B cell (primary cell): ENCODE results near the gene EP400. TPM values are rescaled to one million over a fixed set of nuclear protein-coding genes. Genes with fewer than 3 reads are reported as not detected.

Source experiments
- ATAC-seq: fragments of 200-7000 bp; cut with Tn5 transposase; one replicate; pipeline ENCODE4 v1.10.0; 2021; ENCODE audit warnings: low read depth, mild to moderate bottlenecking, moderate number of reproducible peaks, moderate library complexity
- CTCF ChIA-PET: fragments of 350-600 bp; sonication (Branson Sonifier 250); formaldehyde crosslinking; loops from one replicate; lab custom pipeline; 2021; ENCODE audit warnings: antibody characterized with exemption, inconsistent platforms; lab: Charles Lee
- POLR2A ChIA-PET: fragments of 350-600 bp; sonication (Branson Sonifier 250); formaldehyde crosslinking; loops from one replicate; lab custom pipeline; 2021; ENCODE audit warnings: antibody characterized with exemption; lab: Charles Lee
- DNase-seq: peaks from one replicate; pipeline ENCODE4 v3.0.0; 2013
- H2AFZ ChIP-seq: 2 replicates; pipeline ENCODE4 v1.6.1; 2012; ENCODE audit warnings: mild to moderate bottlenecking, low read depth, low read length; ENCODE audit not compliant: insufficient read depth, poor library complexity, severe bottlenecking
- H3K27ac ChIP-seq, 2 donors: 1 replicate in 1 of 2; 2 replicates in 1 of 2; pipeline ENCODE4 v1.5.1; 2012 to 2013; ENCODE audit warnings: low read length in 2 of 2, mild to moderate bottlenecking in 2 of 2, moderate library complexity in 1 of 2
- H3K27me3 ChIP-seq, 4 experiments: fragments of 200-600 bp in 1 of 4; sonication (generic) in 1 of 4; replicated peaks in 1 of 4; 1 replicate in 2 of 4; 2 replicates in 2 of 4; pipeline versions ENCODE4 v1.6.1 to v1.7.0; 2013 to 2016; ENCODE audit warnings: low read length in 3 of 4, mild to moderate bottlenecking in 2 of 4, mixed read lengths in 1 of 4, moderate library complexity in 1 of 4; ENCODE audit not compliant: insufficient read depth in 4 of 4, control insufficient read depth in 3 of 4; ENCODE audit errors: control extremely low read depth in 1 of 4
- H3K36me3 ChIP-seq, 2 experiments: replicated peaks in 1 of 2; 1 replicate in 1 of 2; 2 replicates in 1 of 2; pipeline versions ENCODE4 v1.6.1 to v1.7.1; 2013; ENCODE audit warnings: low read length in 1 of 2; ENCODE audit not compliant: insufficient read depth in 2 of 2, control insufficient read depth in 1 of 2; ENCODE audit errors: control extremely low read depth in 1 of 2, extremely low read depth in 1 of 2
- H3K4me1 ChIP-seq, 2 donors: fragments of 200-600 bp in 1 of 2; sonication (generic) in 1 of 2; 1 replicate in 1 of 2; 2 replicates in 1 of 2; pipeline versions ENCODE4 v1.5.1 to v1.6.1; 2013 to 2017; ENCODE audit warnings: low read length in 2 of 2; ENCODE audit not compliant: control insufficient read depth in 2 of 2, insufficient read depth in 2 of 2
- H3K4me2 ChIP-seq: replicated peaks from 2 replicates; pipeline ENCODE3; 2012; ENCODE audit warnings: mild to moderate bottlenecking, low read depth, low read length; ENCODE audit not compliant: poor library complexity, severe bottlenecking
- H3K4me3 ChIP-seq, 5 experiments: fragments of 200-600 bp in 1 of 5; sonication (generic) in 1 of 5; 1 replicate in 3 of 5; 2 replicates in 2 of 5; pipeline versions ENCODE4 v1.5.1 to v1.7.0; 2011 to 2016; ENCODE audit warnings: low read length in 4 of 5, mild to moderate bottlenecking in 4 of 5, low read depth in 2 of 5, control low read depth in 1 of 5, moderate library complexity in 1 of 5; ENCODE audit not compliant: insufficient read depth in 1 of 5; ENCODE audit errors: control extremely low read depth in 1 of 5, extremely low read depth in 1 of 5
- H3K79me2 ChIP-seq: fragments of 200-600 bp; sonication (generic); one replicate; pipeline ENCODE4 v1.6.0; 2016; ENCODE audit warnings: low read length; ENCODE audit not compliant: control insufficient read depth, insufficient read depth
- H3K9ac ChIP-seq: fragments of 200-600 bp; sonication (generic); 2 replicates; pipeline ENCODE4 v1.6.1; 2017; ENCODE audit warnings: mild to moderate bottlenecking, low read length, moderate library complexity
- H3K9me3 ChIP-seq, 3 donors: one replicate each; pipeline versions ENCODE4 v1.6.1 to v1.7.1; 2013; ENCODE audit warnings: low read length in 2 of 3; ENCODE audit not compliant: control insufficient read depth in 2 of 3, insufficient read depth in 1 of 3; ENCODE audit errors: control extremely low read depth in 1 of 3
- H4K20me1 ChIP-seq: 2 replicates; pipeline ENCODE4 v1.6.0; 2012; ENCODE audit warnings: mild to moderate bottlenecking, low read length; ENCODE audit not compliant: insufficient read depth, control insufficient read depth, poor library complexity, severe bottlenecking
- H3K27ac Mint-ChIP-seq: one replicate; pipeline ENCODE4 v1.8.0; 2021; ENCODE audit warnings: mixed read lengths
- H3K27me3 Mint-ChIP-seq: one replicate; pipeline ENCODE4 v1.8.0; 2021; ENCODE audit warnings: mixed read lengths
- H3K4me1 Mint-ChIP-seq: one replicate; pipeline ENCODE4 v1.8.0; 2021; ENCODE audit warnings: mixed read lengths
- H3K4me3 Mint-ChIP-seq: one replicate; pipeline ENCODE4 v1.8.0; 2021; ENCODE audit warnings: mixed read lengths
- H3K9me3 Mint-ChIP-seq: one replicate; pipeline ENCODE4 v1.8.0; 2022; ENCODE audit warnings: mixed read lengths; ENCODE audit not compliant: insufficient read depth
- EZH2 ChIP-seq: IDR thresholded peaks from 2 replicates; pipeline ENCODE4 v1.6.1; 2012; ENCODE audit warnings: borderline replicate concordance, low read depth, mild to moderate bottlenecking, moderate library complexity, low read length; ENCODE audit not compliant: insufficient read depth, poor library complexity, severe bottlenecking
- WGBS: methylation state at CpG from one replicate; pipeline ENCODE4 v1.1.5; 2013; ENCODE audit warnings: missing lambda C conversion rate; ENCODE audit not compliant: insufficient coverage; 5-methylcytosine and 5-hydroxymethylcytosine counted together
- intact Hi-C: fragments of 100-400 bp; cut with micrococcal nuclease; formaldehyde crosslinking; loops from one replicate; pipeline ENCODE4 v1.10.0; 2022
- polyA plus RNA-seq: library from polyadenylated mRNA; depleted of rRNA; stranded (reverse); fragments of >200 nt; gene quantifications from 2 replicates; pipeline ENCODE4 v1.2.3, GENCODE V29; 2012
- total RNA-seq, 2 donors: library from RNA; stranded (reverse); fragments of 120-200 nt in 1 of 2; gene quantifications; 1 replicate in 1 of 2; 2 replicates in 1 of 2; pipeline versions ENCODE4 v1.2.3 to v1.2.4, GENCODE V29; 2013 to 2022
- TF ChIP-seq, protein P1 (sequence below): fragments of 200-600 bp; IDR thresholded peaks from one replicate; pipeline ENCODE4 v1.8.0; 2022; ENCODE audit warnings: antibody characterized with exemption, mild to moderate bottlenecking

Gene EP400
- total and polyA plus RNA-seq, 2 donors (not counting 1 experiment from before 2014, with no cell fraction given): 17.3 to 82.2 TPM

DNA sequence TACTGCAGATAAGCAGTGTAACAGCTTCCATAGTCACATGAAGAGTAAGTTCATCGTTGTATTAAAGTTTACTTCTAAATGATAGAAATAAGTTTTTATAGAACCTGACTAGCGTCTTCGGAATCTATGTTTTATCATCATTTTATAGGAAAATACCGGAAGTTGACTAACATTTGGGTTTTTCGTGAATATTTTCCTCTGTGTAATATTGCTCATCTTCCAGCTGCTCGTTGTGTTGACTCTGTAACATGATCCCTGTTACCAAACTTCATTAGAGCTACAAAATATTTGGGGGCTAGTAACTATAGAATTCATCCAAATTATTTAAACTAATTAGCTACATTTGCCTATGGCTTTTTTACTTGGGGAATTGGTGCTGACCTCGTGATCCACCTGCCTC lies 157.2 kb downstream of the EP400 start:
- intact Hi-C loops: no loop called here
- Mint-ChIP-seq H3K27me3 (no peaks in the 10 kb centered on the region), H3K9me3 (no peaks in the 10 kb centered on the region), H3K27ac (no peak overlapping the region), H3K4me1 (no peaks in the 10 kb centered on the region), H3K4me3 (no peak overlapping the region)
- Histone ChIP-seq H3K27me3 (no peaks in the 10 kb centered on the region), H3K36me3 (peaks cover 2 to 31% of the 10 kb centered on the region in 2 experiments), H4K20me1 (no peaks in the 10 kb centered on the region), H3K4me2 (no peak overlapping the region), H3K9me3 (no peaks in the 10 kb centered on the region), H2AFZ (no peak overlapping the region), H3K9ac (no peak overlapping the region), H3K4me3 (no peak overlapping the region), H3K27ac (no peak overlapping the region), H3K79me2 (no peaks in the 10 kb centered on the region), H3K4me1 (no peaks in the 10 kb centered on the region)
- ATAC-seq (no peak), DNase-seq (no peak)
- CTCF ChIA-PET: interaction anchor here (0.6 kb wide), 1 partner anchor 360 kb away, joined by 3 read pairs; no protein-coding TSS in a partner anchor
- TF ChIP-seq, protein P1, sequence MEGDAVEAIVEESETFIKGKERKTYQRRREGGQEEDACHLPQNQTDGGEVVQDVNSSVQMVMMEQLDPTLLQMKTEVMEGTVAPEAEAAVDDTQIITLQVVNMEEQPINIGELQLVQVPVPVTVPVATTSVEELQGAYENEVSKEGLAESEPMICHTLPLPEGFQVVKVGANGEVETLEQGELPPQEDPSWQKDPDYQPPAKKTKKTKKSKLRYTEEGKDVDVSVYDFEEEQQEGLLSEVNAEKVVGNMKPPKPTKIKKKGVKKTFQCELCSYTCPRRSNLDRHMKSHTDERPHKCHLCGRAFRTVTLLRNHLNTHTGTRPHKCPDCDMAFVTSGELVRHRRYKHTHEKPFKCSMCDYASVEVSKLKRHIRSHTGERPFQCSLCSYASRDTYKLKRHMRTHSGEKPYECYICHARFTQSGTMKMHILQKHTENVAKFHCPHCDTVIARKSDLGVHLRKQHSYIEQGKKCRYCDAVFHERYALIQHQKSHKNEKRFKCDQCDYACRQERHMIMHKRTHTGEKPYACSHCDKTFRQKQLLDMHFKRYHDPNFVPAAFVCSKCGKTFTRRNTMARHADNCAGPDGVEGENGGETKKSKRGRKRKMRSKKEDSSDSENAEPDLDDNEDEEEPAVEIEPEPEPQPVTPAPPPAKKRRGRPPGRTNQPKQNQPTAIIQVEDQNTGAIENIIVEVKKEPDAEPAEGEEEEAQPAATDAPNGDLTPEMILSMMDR: no peak
- no peak for TF ChIP-seq EZH2
- WGBS: 100% methylated on average over 2 of the region's 7 CpGs
- POLR2A ChIA-PET: no interaction called here

DNA sequence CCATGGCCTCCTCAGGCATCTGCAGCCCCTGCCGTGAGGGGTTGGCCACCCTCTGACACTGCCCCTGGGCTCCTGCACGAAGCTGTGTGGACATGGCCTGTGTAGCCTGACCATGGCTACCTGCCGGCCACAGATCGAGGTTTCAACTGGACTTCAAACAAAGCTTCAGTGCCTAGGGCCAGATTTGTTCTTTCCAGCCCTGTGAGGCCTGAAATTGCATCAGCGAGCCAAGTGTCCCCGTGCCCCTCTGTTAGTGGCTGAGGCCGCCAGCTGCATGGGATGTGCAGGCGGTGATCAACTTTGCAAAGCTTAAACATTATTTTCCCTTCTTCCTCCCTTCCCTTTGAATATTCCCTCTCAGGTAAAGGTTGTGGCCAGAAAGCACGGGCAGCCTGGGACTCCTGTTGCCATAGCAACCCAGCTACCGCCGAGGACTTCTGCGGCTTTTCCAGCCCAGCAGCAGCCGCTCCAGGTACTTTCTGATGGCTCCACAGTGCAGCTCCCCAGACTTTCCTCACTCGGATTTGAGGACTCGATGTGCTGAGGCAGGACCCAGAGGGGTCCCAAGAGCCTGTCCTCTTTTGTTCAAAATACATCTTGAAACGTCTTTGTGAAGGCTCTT lies 158.6 kb downstream of the EP400 start:
- 98% methylated on average over 14 of the region's 16 CpGs for WGBS
- POLR2A ChIA-PET: no interaction called here

More for the DNA sequence above, 158.6 kb downstream of the EP400 start:
- Histone ChIP-seq H4K20me1 (no peaks in the 10 kb centered on the region), H3K27me3 (no peaks in the 10 kb centered on the region), H3K4me3 (no peak overlapping the region), H2AFZ (no peak overlapping the region), H3K4me1 (no peaks in the 10 kb centered on the region), H3K27ac (no peak overlapping the region), H3K79me2 (no peaks in the 10 kb centered on the region), H3K4me2 (no peak overlapping the region), H3K9me3 (no peaks in the 10 kb centered on the region), H3K9ac (no peak overlapping the region), H3K36me3 (peaks cover 2 to 31% of the 10 kb centered on the region in 2 experiments)
- Mint-ChIP-seq H3K4me1 (no peaks in the 10 kb centered on the region), H3K9me3 (no peaks in the 10 kb centered on the region), H3K4me3 (no peak overlapping the region), H3K27me3 (no peaks in the 10 kb centered on the region), H3K27ac (no peak overlapping the region)
- CTCF ChIA-PET: no interaction called here
- intact Hi-C loops: no loop called here
- DNase-seq: no peak
- no peak for ATAC-seq
- TF ChIP-seq, protein P1: no peak
- no peak for TF ChIP-seq EZH2
